ENCODE measurements around the gene EXOC4.
"Not testable (repeated sequence)": the region's sequence is repeated elsewhere in the genome, so short reads cannot be mapped to it uniquely, and the experiment has no call there.

The EXOC4 gene

GRCh38 chr7:133252506-133252857 is 396 bp upstream of the EXOC4 start:
- ATAC-seq (replicated peaks) (no peak), DNase-seq (no peak)
- H3K4me1 Mint-ChIP-seq (ENCODE audit: low read depth in 2 of 2), result peaks cover 12 to 25% of the 10 kb centered on the region in 2 donors
- H3K27ac Mint-ChIP-seq, result peak overlapping the region; percentile 96
- peak overlapping the region; percentile 95 to 96 for H3K4me3 Mint-ChIP-seq
- H3K9me3 Mint-ChIP-seq, result no peaks in the 10 kb centered on the region
- H3K36me3 Mint-ChIP-seq (ENCODE audit: insufficient read depth), result peaks cover 5% of the 10 kb centered on the region
- H3K27me3 Mint-ChIP-seq, result no peaks in the 10 kb centered on the region

- DNase-seq, result peak; percentile 4 to 12 (median 7)
- Mint-ChIP-seq H3K4me3 (peak overlapping the region; percentile 95 to 96), H3K27ac (peak overlapping the region; percentile 96), H3K27me3 (no peaks in the 10 kb centered on the region), H3K4me1 (ENCODE audit: low read depth in 2 of 2) (peaks cover 15 to 31% of the 10 kb centered on the region in 2 donors), H3K9me3 (no peaks in the 10 kb centered on the region), H3K36me3 (ENCODE audit: insufficient read depth) (peaks cover 5% of the 10 kb centered on the region)
- peak; percentile 24 for ATAC-seq (replicated peaks)
Observed at GRCh38 chr7:133253519-133253875, 619 bp downstream of the EXOC4 start.

- Mint-ChIP-seq H3K27ac (peak overlapping the region; percentile 3 to 38), H3K4me3 (no peak overlapping the region), H3K27me3 (no peaks in the 10 kb centered on the region), H3K36me3 (ENCODE audit: insufficient read depth) (peaks cover 13% of the 10 kb centered on the region), H3K4me1 (ENCODE audit: low read depth in 2 of 2) (peaks cover 15 to 34% of the 10 kb centered on the region in 2 donors), H3K9me3 (no peaks in the 10 kb centered on the region)
- ATAC-seq (replicated peaks), result no peak
- no peak for DNase-seq
Observed at GRCh38 chr7:133255486-133255885, 2.6 kb downstream of the EXOC4 start.

GRCh38 chr7:133258174-133258573 is 5.3 kb downstream of the EXOC4 start:
- H3K9me3 Mint-ChIP-seq, result no peaks in the 10 kb centered on the region
- no peak overlapping the region for H3K4me3 Mint-ChIP-seq
- ATAC-seq (replicated peaks) (no peak), DNase-seq (no peak)
- peaks cover 8% of the 10 kb centered on the region for H3K36me3 Mint-ChIP-seq (ENCODE audit: insufficient read depth)
- no peak overlapping the region for H3K27ac Mint-ChIP-seq
- H3K4me1 Mint-ChIP-seq (ENCODE audit: low read depth in 2 of 2), result peaks cover 14 to 47% of the 10 kb centered on the region in 2 donors
- no peaks in the 10 kb centered on the region for H3K27me3 Mint-ChIP-seq

- no peak overlapping the region for H3K4me3 Mint-ChIP-seq
Observed at GRCh38 chr7:133265821-133266220, 12.9 kb downstream of the EXOC4 start.

GRCh38 chr7:133268355-133268754 is 15.5 kb downstream of the EXOC4 start:
- Mint-ChIP-seq H3K27me3 (no peaks in the 10 kb centered on the region), H3K4me1 (ENCODE audit: low read depth in 2 of 2) (peaks cover 18 to 39% of the 10 kb centered on the region in 2 donors), H3K4me3 (peak overlapping the region in 1 of 2 donors; percentile 20), H3K27ac (peak overlapping the region in 1 of 2 donors; percentile 27), H3K36me3 (ENCODE audit: insufficient read depth) (no peaks in the 10 kb centered on the region), H3K9me3 (no peaks in the 10 kb centered on the region)
- DNase-seq, result no peak
- ATAC-seq (replicated peaks), result no peak

More at GRCh38 chr7:133265821-133266220, 12.9 kb downstream of the EXOC4 start:
- H3K27ac Mint-ChIP-seq, result no peak overlapping the region
- H3K36me3 Mint-ChIP-seq (ENCODE audit: insufficient read depth), result no peaks in the 10 kb centered on the region
- H3K9me3 Mint-ChIP-seq, result no peaks in the 10 kb centered on the region
- ATAC-seq (replicated peaks) (no peak), DNase-seq (no peak)
- H3K4me1 Mint-ChIP-seq (ENCODE audit: low read depth in 2 of 2), result peaks cover 20 to 49% of the 10 kb centered on the region in 2 donors
- no peaks in the 10 kb centered on the region for H3K27me3 Mint-ChIP-seq

GRCh38 chr7:133272336-133272735 is 19.5 kb downstream of the EXOC4 start:
- Mint-ChIP-seq H3K9me3 (no peaks in the 10 kb centered on the region), H3K27me3 (no peaks in the 10 kb centered on the region), H3K4me3 (no peak overlapping the region), H3K36me3 (ENCODE audit: insufficient read depth) (peaks cover 11% of the 10 kb centered on the region), H3K4me1 (ENCODE audit: low read depth in 2 of 2) (peaks cover 12 to 17% of the 10 kb centered on the region in 2 donors), H3K27ac (peak overlapping the region in 1 of 2 donors; percentile 4)
- ATAC-seq (replicated peaks) (no peak), DNase-seq (no peak)

GRCh38 chr7:133273227-133273626 is 20.3 kb downstream of the EXOC4 start:
- no peak for ATAC-seq (replicated peaks)
- H3K27ac Mint-ChIP-seq, result no peak overlapping the region
- H3K27me3 Mint-ChIP-seq, result no peaks in the 10 kb centered on the region
- no peaks in the 10 kb centered on the region for H3K9me3 Mint-ChIP-seq
- H3K4me3 Mint-ChIP-seq, result no peak overlapping the region
- no peak for DNase-seq
- peaks cover 4 to 10% of the 10 kb centered on the region in 2 donors for H3K4me1 Mint-ChIP-seq (ENCODE audit: low read depth in 2 of 2)
- peaks cover 11% of the 10 kb centered on the region for H3K36me3 Mint-ChIP-seq (ENCODE audit: insufficient read depth)

- ATAC-seq (replicated peaks) (no peak), DNase-seq (no peak)
- Mint-ChIP-seq H3K27me3 (no peaks in the 10 kb centered on the region), H3K36me3 (ENCODE audit: insufficient read depth) (peaks cover 15% of the 10 kb centered on the region), H3K9me3 (no peaks in the 10 kb centered on the region), H3K27ac (no peak overlapping the region), H3K4me3 (no peak overlapping the region), H3K4me1 (ENCODE audit: low read depth in 2 of 2) (peaks cover 0 to 5% of the 10 kb centered on the region in 2 donors)
Observed at GRCh38 chr7:133274265-133274664, 21.4 kb downstream of the EXOC4 start.

- H3K9me3 Mint-ChIP-seq, result no peaks in the 10 kb centered on the region
- no peak overlapping the region for H3K4me3 Mint-ChIP-seq
- peaks cover 17% of the 10 kb centered on the region for H3K36me3 Mint-ChIP-seq (ENCODE audit: insufficient read depth)
- no peak for ATAC-seq (replicated peaks)
- H3K4me1 Mint-ChIP-seq (ENCODE audit: low read depth in 2 of 2), result peaks cover 0 to 4% of the 10 kb centered on the region in 2 donors
- H3K27ac Mint-ChIP-seq, result no peak overlapping the region
- no peak for DNase-seq
- H3K27me3 Mint-ChIP-seq, result no peaks in the 10 kb centered on the region
Observed at GRCh38 chr7:133275008-133275407, 22.1 kb downstream of the EXOC4 start.

- Mint-ChIP-seq H3K4me3 (no peak overlapping the region), H3K36me3 (ENCODE audit: insufficient read depth) (peaks cover 17% of the 10 kb centered on the region), H3K9me3 (no peaks in the 10 kb centered on the region), H3K27ac (no peak overlapping the region), H3K27me3 (no peaks in the 10 kb centered on the region), H3K4me1 (ENCODE audit: low read depth in 2 of 2) (no peaks in the 10 kb centered on the region)
- DNase-seq (no peak), ATAC-seq (replicated peaks) (no peak)
Observed at GRCh38 chr7:133275446-133276095, 22.7 kb downstream of the EXOC4 start.

GRCh38 chr7:133278975-133279374 is 26.1 kb downstream of the EXOC4 start:
- H3K27ac Mint-ChIP-seq, result not testable (repeated sequence)

GRCh38 chr7:133282094-133282493 is 29.2 kb downstream of the EXOC4 start:
- peaks cover 11% of the 10 kb centered on the region for H3K36me3 Mint-ChIP-seq (ENCODE audit: insufficient read depth)
- H3K27me3 Mint-ChIP-seq, result no peaks in the 10 kb centered on the region
- ATAC-seq (replicated peaks) (no peak), DNase-seq (no peak)
- H3K27ac Mint-ChIP-seq, result no peak overlapping the region
- H3K9me3 Mint-ChIP-seq, result no peaks in the 10 kb centered on the region
- H3K4me3 Mint-ChIP-seq, result no peak overlapping the region
- H3K4me1 Mint-ChIP-seq (ENCODE audit: low read depth in 2 of 2), result peaks cover 13 to 22% of the 10 kb centered on the region in 2 donors

More at GRCh38 chr7:133278975-133279374, 26.1 kb downstream of the EXOC4 start:
- H3K9me3 Mint-ChIP-seq; H3K4me3 Mint-ChIP-seq; ATAC-seq (replicated peaks); H3K4me1 Mint-ChIP-seq (ENCODE audit: low read depth in 2 of 2); DNase-seq; H3K27me3 Mint-ChIP-seq: not testable (repeated sequence)
- H3K36me3 Mint-ChIP-seq (ENCODE audit: insufficient read depth), result peaks cover 17% of the 10 kb centered on the region

GRCh38 chr7:133284092-133284491 is 31.2 kb downstream of the EXOC4 start:
- DNase-seq (no peak), ATAC-seq (replicated peaks) (no peak)
- Mint-ChIP-seq H3K27ac (no peak overlapping the region), H3K36me3 (ENCODE audit: insufficient read depth) (peaks cover 11% of the 10 kb centered on the region), H3K9me3 (no peaks in the 10 kb centered on the region), H3K4me3 (no peak overlapping the region), H3K27me3 (no peaks in the 10 kb centered on the region), H3K4me1 (ENCODE audit: low read depth in 2 of 2) (peaks cover 13 to 22% of the 10 kb centered on the region in 2 donors)
